ACHN (cell line): Measurements from ENCODE around the gene VMAC.

Experiments
- DNase-seq: peaks from one replicate; pipeline ENCODE4 v3.0.0-alpha.2; 2015
- in situ Hi-C: cut with HindIII; loops from 2 replicates; pipeline ENCODE4 v1.10.0; 2017; ENCODE audit warnings: low sequenced_read_pairs, low pct_ligation_motif_present, low pct_unique_long_range_greater_than_20kb

VMAC gene

DNA sequence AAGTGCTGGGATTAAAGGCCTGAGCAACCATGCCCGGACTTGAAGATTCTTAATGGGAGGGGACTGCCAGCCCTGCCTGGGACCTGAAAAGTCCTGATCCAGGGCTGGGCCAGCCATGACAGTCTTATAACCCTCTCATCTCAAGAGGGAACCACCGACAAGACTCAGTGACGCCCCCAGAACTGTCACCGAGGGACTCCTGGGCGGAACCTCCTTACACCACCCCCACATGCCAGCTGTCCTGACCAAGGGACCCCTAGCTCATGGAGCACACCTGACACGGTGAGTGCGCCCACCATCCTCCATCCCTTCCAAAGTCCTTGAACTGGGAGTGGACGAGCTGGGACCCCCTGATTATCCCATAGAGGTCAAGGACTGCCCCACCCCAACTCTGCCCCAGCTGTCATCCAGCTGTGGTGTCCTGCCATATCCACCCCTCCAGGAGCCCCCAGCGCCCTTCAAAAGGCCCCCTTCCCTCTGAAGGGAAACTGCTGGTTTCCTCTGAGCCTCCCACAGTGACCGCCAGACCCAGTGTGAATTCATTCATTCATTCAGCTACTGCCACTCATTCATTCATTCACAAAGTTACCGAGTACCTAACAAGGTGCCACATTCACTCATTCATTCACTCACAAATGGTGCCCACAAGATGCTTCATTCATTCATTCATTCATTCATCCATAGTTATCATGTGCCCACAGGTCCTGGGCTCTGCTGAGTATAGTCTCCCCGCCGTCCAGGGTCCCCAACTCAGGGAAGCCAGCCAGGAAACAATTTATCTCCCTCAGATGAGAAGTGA is 4.7 kb upstream of the VMAC start:
- DNase-seq = no peak
- in situ Hi-C loops = no loop called here

DNA sequence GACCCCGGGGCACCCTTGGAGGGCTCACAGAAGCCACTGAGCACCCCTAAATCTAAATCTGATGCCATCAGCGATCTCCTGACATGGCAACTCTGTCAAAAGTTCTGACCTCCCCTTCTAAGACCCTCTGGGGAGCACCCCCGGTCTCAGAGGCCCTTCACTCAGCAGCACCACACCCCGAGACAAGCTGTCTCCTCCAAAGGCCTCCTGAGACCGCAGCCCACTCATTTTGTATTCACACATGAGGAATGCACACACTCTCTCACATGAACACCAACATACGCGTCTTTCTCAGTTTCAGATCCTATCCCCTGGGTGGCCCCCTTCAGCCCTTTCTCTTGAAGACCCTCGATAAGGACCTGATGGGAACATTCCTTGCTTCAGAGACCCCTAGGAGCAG is 3.7 kb upstream of the VMAC start:
- DNase-seq = no peak
- in situ Hi-C loops = no loop called here

DNA sequence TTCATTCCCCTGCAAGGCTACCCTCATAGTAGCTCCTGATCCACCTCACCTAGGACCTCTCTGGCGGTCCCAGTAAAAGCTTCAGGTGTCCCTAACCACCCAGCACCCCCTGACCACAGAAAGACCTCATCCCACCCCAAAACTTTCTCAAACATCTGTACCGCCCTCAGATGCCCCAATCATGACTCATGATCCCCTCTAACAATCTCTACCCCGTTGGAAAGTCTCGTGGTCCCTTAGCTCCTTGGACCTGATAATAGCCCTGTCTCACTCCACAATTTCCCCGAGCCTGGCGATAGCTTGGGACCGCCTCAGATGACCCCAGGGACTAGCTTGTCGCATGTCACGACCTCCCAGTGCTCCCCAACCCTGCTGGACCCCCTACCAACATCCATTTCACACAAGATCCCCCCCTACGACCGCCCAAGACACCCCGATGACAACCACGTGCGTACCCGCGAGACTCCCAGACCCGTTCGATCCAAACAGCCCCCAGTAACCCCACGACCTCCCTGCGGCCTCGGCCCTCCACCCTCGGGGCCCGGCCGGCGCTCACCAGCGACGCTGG is 1.5 kb upstream of the VMAC start:
- peak; percentile 38 for DNase-seq
- in situ Hi-C loops = no loop called here

DNA sequence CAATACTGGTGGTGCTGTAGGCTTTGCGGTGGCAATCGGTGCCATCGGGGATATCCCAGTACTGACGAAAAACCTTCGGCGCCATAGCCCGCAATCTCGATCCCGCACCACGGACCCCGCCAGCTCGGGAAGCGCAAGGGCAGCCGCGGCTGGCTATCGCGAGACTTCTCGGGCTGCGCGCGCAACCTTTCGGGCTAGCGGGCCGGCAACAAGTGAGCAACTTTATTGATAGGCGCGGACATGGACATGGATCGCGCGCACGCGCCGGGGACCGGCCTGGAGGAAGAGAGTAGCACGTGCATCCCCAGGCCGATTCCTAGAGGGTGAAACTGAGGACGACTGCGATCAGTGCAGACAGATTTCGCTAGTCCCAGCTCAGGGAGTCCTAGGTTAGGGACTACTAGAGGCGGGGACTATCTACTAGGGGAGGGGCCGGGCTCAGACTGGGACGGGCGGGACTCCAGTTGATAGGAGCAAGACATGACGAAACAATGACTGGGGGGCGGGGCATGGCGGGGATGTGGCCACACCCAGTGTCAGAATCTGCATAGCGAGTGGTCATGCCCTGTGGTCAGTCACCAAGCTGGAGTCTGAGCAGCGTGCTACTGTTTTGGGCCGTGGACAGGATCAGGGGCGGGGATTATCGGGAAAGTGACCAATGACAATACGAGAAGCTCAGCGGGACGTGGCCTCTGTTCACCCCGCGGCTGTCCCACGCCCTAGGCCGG is 884 bp upstream of the VMAC start, which contains the start of gene NDUFA11:
Gene NDUFA11, minus strand, starts transcription at position 167 of the 728 bp plus-strand sequence. Its CDS starts 82 bp downstream, at position 85.
- in situ Hi-C loops = no loop called here
- DNase-seq = peak; percentile 92

DNA sequence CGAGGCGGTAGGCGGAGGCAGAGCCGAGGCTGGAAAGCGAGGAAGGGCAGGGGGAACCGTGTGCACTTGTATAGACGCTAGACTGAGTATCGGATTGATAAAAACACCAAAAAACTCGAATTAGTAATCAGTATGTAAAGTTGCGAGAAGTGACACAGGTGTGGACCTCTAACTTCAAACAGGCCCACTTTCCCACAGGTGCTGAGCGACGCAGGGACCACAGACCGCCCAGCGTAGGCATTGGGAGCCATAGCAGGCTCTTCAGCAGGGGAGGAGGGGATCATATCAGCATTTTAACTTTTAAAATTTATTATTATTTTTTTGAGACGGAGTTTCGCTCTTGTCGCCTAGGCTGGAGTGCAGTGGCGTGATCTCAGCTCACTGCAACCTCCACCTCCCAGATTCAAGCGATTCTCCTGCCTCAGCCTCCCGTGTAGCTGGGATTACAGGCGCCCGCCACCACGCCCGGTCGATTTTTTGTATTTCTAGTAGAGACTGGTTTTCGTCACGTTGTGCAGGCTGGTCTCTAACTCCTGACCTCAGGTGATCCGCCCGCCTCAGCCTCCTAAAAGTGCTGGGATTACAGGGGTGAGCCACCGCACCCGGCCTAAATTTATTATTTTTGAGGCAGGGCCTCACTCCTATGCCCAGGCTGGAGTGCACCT is 574 bp downstream of the VMAC start:
- in situ Hi-C loops = no loop called here
- DNase-seq = no peak

DNA sequence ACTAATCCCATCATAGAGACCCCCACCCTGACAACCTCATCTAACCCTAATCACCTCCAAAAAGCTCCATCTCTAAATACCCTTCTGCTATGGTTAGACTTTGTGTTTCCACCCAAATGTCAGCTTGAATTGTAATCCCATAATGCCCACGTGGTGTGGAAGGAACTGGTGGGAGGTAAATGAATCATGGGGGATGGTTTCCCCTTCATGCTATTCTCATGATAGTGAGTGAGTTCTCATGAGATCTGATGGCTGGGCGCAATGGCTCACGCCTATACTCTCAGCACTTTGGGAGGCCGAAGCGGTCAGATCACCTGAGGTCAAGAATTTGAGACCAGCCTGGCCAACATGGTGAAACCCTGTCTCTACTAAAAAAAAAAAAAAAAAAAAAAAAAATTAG is 2.6 kb downstream of the VMAC start:
- in situ Hi-C loops = no loop called here
- no peak for DNase-seq

DNA sequence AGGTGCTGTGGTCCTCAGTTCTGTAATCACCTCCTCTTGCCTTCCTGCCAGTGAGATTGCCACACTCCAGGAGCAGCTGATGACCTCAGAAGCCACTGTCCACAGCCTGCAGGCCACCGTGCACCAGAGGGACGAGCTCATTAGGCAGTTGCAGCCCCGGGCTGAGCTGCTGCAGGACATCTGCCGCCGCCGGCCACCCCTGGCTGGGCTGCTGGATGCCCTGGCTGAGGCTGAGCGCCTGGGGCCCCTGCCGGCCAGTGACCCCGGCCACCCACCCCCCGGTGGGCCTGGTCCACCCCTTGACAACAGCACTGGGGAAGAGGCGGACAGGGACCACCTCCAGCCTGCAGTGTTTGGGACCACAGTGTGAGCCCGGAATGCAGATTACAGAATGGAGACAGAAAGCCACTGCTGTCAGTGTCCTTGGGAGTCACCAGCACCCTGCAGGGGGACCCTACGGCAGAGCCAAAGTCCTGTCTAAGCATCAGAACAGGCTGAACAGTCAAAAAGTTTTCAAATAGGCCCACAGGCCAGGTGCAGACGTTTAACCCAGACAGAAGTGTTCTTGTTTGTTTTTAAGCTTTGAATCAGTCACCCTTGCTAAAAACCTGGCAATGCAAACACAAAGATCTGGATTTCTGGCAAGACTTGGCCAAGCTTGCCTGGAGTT is 4.2 kb downstream of the VMAC start:
- no peak for DNase-seq
- in situ Hi-C loops = no loop called here

DNA sequence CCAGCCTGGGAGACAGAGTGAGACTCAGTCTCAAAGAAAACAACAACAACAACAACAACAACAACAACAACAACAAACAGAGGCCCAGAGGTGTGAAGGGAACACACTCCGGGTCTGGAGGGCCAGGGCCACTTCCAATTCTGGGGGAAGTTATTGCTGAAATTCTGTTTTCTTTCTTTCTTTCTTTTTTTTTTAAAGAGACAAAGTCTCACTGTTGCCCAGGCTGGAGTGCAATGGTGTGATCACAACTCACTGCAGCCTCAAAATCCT is 5.9 kb downstream of the VMAC start:
- in situ Hi-C loops = no loop called here
- DNase-seq = no peak

DNA sequence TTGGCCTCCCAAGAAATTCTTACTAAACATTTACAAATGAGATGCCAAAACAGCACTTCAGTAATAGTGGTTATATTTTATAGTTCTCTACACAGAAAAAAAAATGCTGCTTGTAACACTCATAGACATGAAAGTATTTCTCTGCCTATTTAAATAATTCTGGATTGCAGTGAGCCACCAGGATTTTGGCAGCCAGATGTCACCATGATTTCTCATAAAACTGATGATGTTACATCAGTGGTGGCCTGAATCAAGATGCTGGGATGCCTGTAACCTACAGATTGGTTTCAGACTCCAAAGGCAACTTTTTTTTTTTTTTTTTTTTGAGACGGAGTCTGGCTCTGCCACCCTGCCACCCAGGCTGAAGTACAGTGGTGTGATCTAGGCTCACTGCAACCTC is 6.7 kb downstream of the VMAC start:
- DNase-seq = no peak
- in situ Hi-C loops = no loop called here

DNA sequence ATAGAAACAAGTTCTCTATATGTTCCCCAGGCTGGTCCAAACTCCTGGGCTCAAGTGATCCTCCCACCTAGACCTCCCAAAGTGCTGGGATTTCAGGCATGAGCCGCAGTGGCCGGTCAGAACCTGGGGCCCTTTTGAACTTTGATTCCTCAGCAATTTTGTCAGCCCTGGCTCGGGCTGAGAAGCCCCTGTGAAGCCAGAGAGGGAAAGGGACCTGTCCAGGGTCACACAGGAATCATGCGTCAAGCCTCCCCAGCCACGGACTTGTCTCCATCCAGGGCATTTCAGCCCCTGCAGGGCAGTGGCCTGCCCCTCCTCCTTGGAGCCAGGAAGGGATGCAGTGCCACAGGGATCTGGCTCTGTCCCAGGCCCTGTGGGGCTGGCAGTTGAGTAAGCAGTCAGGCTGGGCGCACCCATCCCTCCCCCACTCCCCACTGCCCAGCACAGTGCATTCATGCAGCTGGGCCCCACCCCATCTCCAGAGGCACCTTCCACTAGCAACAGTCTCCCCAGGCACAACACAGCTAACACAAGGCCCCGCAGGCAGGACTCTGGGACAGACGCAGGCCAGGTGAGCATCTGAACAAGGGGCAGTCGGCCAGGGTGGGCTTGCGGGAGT is 9.2 kb downstream of the VMAC start, which contains the start of gene CAPS:
Gene CAPS, plus strand, starts transcription at position 516 of the 619 bp plus-strand sequence. CDS start 153 bp downstream, outside the sequence.
- DNase-seq = peak; percentile 76
- in situ Hi-C loops = no loop called here

DNA sequence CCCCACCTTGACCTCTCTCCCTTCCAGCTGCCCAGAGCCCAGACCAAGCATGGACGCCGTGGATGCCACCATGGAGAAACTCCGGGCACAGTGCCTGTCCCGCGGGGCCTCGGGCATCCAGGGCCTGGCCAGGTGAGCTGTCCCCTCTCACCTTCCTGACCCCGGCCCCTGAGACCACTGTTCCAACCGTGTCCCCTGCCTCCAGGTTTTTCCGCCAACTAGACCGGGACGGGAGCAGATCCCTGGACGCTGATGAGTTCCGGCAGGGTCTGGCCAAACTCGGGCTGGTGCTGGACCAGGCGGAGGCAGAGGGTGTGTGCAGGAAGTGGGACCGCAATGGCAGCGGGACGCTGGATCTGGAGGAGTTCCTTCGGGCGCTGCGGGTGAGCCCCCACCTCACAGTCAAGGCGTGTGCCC is 9.7 kb downstream of the VMAC start:
- DNase-seq = no peak
- in situ Hi-C loops = no loop called here

DNA sequence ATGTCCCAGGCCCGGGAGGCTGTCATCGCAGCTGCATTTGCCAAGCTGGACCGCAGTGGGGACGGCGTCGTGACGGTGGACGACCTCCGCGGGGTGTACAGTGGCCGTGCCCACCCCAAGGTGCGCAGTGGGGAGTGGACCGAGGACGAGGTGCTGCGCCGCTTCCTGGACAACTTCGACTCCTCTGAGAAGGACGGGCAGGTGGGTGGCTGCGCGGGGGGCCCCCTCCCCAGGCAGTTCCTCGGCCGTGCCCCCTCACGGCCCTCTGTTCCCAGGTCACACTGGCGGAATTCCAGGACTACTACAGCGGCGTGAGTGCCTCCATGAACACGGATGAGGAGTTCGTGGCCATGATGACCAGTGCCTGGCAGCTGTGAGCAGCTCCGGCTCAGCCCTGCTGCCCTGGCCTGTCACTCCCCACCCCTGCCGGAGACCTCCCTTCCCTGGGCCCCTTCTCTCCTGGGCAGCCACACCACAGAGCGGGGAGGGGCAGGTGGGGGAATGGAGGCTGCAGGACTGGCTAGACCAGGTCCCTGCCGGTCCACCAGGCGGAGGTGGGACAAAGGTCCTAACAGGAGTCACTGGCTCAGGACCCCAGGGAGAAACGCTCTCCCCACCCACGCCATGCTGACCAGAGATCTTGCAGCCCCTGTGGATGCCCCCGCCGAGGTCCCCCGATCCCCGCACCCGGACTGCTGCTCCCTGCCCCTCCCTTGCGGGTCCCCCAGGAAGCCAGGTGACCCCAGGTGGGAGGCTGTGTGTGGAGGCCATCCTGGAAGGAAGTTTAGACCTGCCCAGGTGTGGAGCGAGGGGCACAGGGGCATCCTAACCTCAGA is 10.5 kb downstream of the VMAC start:
- in situ Hi-C loops = no loop called here

DNA sequence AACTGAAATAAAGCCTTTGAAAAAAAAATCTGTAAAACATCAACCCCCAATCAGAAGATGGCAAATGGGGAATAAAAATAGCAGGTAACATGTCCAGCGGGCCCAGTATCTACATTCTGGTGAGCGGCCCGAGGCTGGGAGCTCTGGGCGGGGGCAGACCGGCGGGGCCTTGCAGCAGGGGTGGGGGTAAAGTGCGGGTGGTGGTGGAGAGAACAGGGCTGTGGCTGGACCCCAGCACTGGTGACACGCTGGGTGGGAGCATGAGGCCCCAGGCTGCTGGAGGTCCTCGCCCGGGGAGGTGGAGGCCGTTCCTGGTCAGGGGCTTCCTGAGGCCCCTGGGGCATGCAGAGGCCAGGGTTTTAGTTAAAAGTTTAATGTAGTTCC is 11.1 kb downstream of the VMAC start:
- in situ Hi-C loops = no loop called here
- no peak for DNase-seq

More for the DNA sequence above, 10.5 kb downstream of the VMAC start:
- DNase-seq = no peak

DNA sequence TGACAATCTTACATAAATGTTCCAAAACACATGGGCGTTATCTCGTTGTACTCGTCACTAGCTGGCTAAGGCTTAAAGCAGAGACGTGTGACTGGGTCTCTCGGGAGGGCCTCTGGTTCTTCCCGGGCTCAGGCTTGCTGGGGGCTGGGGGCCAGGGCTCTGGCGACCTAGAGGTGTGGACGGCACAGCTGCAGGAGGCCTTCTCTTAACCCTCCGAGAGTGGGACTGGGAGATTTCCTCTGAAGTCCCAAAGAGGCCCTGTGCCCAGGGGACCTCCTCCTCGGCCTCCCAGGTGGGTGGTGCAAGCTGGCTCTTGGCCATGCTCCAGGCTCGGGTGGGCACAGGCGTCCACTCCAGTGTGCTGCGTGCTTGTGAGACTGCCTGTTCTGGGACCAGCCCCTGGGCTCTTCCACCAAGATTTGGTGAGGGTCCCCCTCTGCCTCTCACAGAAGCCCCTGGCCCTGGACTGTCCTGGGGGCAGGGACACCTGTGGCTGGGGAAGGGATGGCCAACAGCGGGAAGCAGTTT is 11.6 kb downstream of the VMAC start:
- in situ Hi-C loops = no loop called here
- DNase-seq = no peak

DNA sequence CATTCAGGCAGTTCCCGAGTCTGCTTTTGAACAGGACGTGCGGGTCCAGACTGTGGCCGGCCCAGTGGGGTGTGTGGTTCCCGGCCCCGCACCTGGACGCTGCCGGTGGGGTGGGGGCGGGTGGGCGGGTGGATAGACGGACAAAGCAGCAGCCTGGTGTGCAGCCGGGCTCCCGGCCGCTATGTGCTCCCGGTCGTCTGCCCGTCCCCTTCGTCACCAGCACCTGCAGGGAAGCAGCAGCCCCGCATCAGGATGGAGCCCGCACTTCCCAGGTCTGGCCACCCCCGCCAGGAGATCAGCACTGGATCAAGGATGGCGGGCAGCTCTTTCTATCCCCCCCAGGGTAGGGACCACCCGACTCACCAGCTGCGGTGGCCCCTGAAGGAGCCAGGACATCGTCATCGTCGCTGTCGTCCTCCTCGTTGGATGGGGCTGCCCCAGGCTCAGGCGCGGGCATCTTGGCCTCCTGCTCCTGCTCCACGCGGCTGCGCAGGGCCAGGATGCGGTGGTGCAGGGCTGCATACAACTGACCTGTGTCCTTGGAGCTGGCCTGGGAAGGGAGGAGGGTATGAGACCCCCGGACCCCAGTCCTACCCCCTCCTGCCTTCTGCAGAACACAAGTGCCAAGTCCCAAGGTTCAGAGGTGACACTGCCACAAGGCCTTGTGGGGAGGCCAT is 12.9 kb downstream of the VMAC start:
- no peak for DNase-seq
- in situ Hi-C loops = no loop called here

DNA sequence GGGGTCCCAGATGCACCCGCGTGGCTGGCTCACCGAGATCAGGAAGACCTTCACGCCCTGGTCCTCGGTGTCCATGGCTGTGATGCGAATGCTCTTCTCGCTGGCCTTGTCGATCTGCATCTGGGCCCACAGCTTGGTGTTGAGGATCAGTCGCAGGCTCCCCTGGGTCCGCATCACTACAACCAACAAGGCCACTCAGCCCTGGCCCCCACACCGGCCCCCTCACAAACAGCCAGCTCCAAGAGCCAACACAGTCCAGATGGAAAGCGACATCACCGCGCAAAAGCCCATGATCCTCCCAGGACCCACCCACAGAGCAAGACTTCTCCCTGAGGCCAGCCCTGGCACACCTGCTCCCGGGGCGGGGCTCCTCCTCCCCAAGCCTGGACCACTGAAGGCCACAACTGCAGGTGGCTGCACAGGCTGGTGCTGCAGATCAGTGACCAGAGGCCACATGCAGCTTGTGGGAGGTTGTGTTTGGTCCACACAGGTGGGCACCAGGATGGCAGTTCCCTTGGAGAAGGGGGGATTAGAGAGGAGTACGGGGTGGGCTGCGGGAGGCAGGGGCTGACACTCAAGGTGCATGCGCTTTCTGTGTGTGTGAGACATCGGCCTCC is 13.9 kb downstream of the VMAC start:
- DNase-seq = no peak
- in situ Hi-C loops = no loop called here
